ENCODE data around the gene LPXN.

DNA sequence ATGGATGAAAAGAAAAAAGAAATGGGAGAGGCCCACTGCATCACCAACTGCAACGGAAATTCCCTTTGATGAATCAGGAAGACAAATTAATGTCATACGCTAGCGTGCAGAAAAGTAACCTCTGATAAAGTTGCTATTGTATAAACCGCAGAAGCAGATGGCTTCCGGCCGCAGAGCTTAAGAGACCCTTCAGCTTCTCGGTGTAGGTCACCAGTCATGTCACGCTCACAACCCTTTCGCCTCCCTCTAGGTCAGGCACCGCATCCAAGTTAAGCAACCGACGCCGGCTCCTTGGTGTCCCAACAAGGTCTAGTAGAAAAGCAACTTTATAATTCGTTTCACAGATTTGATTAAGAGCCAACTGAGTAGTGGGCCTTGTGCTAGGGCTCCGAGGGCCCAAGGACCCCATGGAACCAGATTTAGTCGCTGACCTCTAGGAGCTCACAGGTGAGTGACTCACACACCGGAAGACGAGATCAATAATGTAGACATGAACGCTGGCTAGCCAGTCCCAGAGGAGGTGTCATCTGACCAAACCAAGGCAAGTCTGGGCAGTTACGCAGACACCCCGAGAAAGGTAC lies 2.0 kb upstream of the LPXN start:
- TF ChIP-seq EZH2phosphoT487 (IDR thresholded peaks at IDR 0.05; ENCODE audit: insufficient read depth, low read depth) (peak; percentile 70; the same call in 1 of the 2 replicates), EZH2 (IDR thresholded peaks at IDR 0.05; ENCODE audit: insufficient read depth, poor library complexity, severe bottlenecking) (no peak)
